Sigmoid colon (tissue), 7 donors: ENCODE data around the gene UBE2R2. TPM values are rescaled to one million over a fixed set of nuclear protein-coding genes. Genes with fewer than 3 reads are reported as not detected.
"Not testable (repeated sequence)": the region's sequence is repeated elsewhere in the genome, so short reads cannot be mapped to it uniquely, and the experiment has no call there.

Experiments used
- DNase-seq: peaks from one replicate; pipeline ENCODE4 v3.0.0-alpha.2; 2019
- H3K27ac ChIP-seq, 4 donors: fragments of 200-600 bp; sonication (generic); one replicate each; pipeline ENCODE4 v1.5.1; 2016 to 2019; ENCODE audit warnings: mild to moderate bottlenecking in 1 of 4
- H3K27me3 ChIP-seq, 3 donors: fragments of 200-600 bp; sonication (generic); one replicate each; pipeline ENCODE4 v1.5.1; 2019; ENCODE audit warnings: mild to moderate bottlenecking in 1 of 3
- H3K36me3 ChIP-seq, 4 donors: fragments of 200-600 bp; sonication (generic); one replicate each; pipeline ENCODE4 v1.5.1; 2016 to 2019
- H3K4me1 ChIP-seq, 4 donors: fragments of 200-600 bp; sonication (generic); one replicate each; pipeline ENCODE4 v1.5.1; 2017 to 2019
- H3K4me3 ChIP-seq, 4 donors: fragments of 200-600 bp; sonication (generic); one replicate each; pipeline ENCODE4 v1.5.1; 2017 to 2019; ENCODE audit warnings: mild to moderate bottlenecking in 2 of 4, moderate library complexity in 1 of 4
- H3K9me3 ChIP-seq, 4 donors: fragments of 200-600 bp in 3 of 4; sonication (generic) in 3 of 4; one replicate each; pipeline versions ENCODE4 v1.5.1 to v1.6.1; 2013 to 2019
- EP300 ChIP-seq, 4 donors: sonication (generic); formaldehyde crosslinking; IDR thresholded peaks; one replicate each; pipeline ENCODE4 v1.6.1; 2017; ENCODE audit warnings: antibody characterized with exemption in 4 of 4
- POLR2A ChIP-seq, 2 donors: fragments of 450-650 bp; IDR thresholded peaks; one replicate each; pipeline ENCODE4 v1.6.1; 2016; ENCODE audit warnings: antibody characterized with exemption in 2 of 2, mild to moderate bottlenecking in 2 of 2, moderate library complexity in 2 of 2
- POLR2AphosphoS5 ChIP-seq, 4 donors: sonication (generic); formaldehyde crosslinking; IDR thresholded peaks; one replicate each; pipeline ENCODE4 v1.6.1; 2017; ENCODE audit warnings: antibody characterized with exemption in 4 of 4
- WGBS, 2 donors: extraction: QIAGEN DNeasy Blood & Tissue Kit; methylation state at CpG; one replicate each; pipeline ENCODE4 v1.1.7; 2013; 5-methylcytosine and 5-hydroxymethylcytosine counted together
- intact Hi-C: fragments of 100-400 bp; cut with DNase I; formaldehyde crosslinking; loops from one replicate; pipeline ENCODE4 v1.15.1; 2023
- polyA plus RNA-seq, 3 donors: library from polyadenylated mRNA; stranded (reverse); fragments of 200-250 nt; gene quantifications; one replicate each; pipeline ENCODE4 v1.2.3, GENCODE V29; 2013
- total RNA-seq, 4 donors: library from RNA; depleted of rRNA; stranded (reverse); fragments of >200 nt; gene quantifications; one replicate each; pipeline ENCODE4 v1.1.0, GENCODE V29; 2016
- TF ChIP-seq, protein P1 (sequence below), 4 experiments: fragments of 450-650 bp in 3 of 4; fragments of 200-600 bp in 1 of 4; IDR thresholded peaks; one replicate each; pipeline ENCODE4 v1.5.1; 2016 to 2019; ENCODE audit warnings: antibody characterized with exemption in 4 of 4, mild to moderate bottlenecking in 3 of 4, moderate library complexity in 2 of 4
- donor health status: healthy with polysubstance abuse.
- donor health status: Bipolar disorder and iron deficiency.
- donor health status: healthy.

The UBE2R2 gene, protein sequence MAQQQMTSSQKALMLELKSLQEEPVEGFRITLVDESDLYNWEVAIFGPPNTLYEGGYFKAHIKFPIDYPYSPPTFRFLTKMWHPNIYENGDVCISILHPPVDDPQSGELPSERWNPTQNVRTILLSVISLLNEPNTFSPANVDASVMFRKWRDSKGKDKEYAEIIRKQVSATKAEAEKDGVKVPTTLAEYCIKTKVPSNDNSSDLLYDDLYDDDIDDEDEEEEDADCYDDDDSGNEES
- 10 to 100 TPM; 24.4 to 32.4 (median 25.7) TPM for total RNA-seq
- polyA plus RNA-seq = 10 to 100 TPM; 23.2 to 30.6 (median 25.4) TPM

DNA sequence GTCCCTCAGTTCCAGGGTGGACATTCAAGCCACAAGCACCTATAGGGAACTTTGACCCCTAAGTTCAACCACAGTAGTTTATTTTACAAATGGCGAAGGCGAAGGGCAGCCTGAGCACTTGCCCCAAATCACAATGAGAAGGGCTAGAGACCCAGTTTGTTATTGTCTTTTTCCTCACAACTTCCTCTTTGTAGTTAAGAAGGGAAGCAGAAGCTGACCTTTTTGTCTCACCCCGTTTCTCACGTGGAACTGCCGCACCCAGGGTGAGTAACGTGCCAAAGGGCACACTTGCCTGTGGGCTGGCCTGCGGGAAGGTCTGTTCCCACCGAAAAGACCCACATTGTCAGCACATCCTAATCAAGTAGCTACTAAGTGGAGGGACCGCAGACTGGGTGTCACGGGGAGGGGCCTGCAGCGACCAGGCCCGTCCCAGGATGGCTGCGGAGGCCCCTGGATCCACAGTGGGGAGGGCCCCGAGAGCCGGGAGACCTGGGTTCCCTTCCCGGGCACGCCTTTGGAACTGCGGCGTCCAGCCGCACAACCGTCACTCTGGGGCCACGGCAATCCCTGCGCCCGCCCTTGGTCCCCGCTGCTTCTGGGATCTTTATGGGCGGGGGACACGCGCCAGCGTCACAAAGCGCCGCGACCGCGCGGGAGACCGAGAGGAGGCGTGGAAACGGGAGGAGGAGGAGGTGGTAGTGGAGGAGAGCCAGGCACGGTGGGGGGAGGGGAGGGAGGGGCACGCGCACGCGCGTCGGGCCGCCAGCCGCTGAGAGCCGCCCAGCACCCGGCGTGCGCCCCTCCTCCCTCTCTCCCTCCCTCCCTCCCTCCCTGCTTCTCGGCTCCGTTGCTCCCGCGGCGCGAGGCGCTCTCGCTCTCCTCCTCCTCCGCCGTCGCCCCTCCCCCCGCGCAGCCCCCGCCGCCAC, at the start of gene UBE2R2:
UBE2R2 (plus strand) TSS at position 834 of the 926 bp plus-strand sequence. CDS start 598 bp downstream, outside the sequence.
- DNase-seq = peak; percentile 95
- no peaks in the 10 kb centered on the region for H3K9me3 ChIP-seq
- H3K4me3 ChIP-seq = peak within 1 kb of the TSS; percentile 96 to 97 (median 96)
- H3K27me3 ChIP-seq = no peaks in the 10 kb centered on the region
- peaks cover 0 to 60% (median 54%) of the 10 kb centered on the region in 4 donors for H3K4me1 ChIP-seq
- intact Hi-C loops = loop anchor here (10.0 kb wide), 3 partner anchors 228 to 558 kb away; partner anchors contain the start of genes MYORG and UBAP2
- H3K36me3 ChIP-seq = no peaks in the 10 kb centered on the region
- TF ChIP-seq EP300 (IDR thresholded peaks at IDR 0.05) (no peak), POLR2AphosphoS5 (IDR thresholded peaks at IDR 0.05) (peak; percentile 72 to 91 (median 84)), POLR2A (IDR thresholded peaks at IDR 0.05) (peak; percentile 57 to 76)
- TF ChIP-seq, protein P1, sequence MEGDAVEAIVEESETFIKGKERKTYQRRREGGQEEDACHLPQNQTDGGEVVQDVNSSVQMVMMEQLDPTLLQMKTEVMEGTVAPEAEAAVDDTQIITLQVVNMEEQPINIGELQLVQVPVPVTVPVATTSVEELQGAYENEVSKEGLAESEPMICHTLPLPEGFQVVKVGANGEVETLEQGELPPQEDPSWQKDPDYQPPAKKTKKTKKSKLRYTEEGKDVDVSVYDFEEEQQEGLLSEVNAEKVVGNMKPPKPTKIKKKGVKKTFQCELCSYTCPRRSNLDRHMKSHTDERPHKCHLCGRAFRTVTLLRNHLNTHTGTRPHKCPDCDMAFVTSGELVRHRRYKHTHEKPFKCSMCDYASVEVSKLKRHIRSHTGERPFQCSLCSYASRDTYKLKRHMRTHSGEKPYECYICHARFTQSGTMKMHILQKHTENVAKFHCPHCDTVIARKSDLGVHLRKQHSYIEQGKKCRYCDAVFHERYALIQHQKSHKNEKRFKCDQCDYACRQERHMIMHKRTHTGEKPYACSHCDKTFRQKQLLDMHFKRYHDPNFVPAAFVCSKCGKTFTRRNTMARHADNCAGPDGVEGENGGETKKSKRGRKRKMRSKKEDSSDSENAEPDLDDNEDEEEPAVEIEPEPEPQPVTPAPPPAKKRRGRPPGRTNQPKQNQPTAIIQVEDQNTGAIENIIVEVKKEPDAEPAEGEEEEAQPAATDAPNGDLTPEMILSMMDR (IDR thresholded peaks at IDR 0.05) = no peak
- WGBS, 2 donors = 1% methylated on average over 65 to 66 of the region's 66 CpGs
- H3K27ac ChIP-seq = peak within 1 kb of the TSS; percentile 96 to 99 (median 98)

DNA sequence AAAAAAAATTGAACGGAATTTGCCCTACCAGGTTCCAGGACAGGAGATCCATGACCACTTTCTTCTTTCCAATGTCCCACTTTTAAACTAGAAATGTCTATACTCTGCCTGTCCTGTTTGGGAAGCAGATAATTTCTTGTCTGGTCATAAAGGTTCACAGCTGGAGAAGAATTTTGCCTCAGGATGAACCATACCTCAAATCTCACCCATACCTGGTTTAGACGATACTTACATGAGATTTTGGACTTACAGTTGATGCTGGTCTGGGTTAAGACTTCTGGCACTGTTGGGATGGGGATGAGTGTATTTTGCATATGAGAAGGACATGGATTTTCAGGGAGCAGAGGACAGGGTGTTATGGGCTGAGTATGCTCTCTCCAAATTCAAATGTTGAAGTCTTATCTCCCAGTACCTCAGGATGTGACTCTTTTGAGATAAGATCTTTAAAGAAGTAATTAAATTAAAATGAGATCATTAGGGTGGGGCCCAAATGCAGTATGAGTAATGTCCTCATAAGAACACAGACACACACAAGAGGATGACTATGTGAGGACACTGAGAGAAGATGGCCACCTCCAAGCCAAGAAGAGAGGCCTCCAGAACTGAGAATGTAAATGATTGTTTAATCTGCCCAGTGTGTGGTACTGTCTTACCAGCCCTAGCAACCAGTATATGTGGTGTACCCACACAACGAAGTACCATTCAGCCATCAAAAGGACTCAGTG, 46.6 kb upstream of the UBE2R2 start:
- H3K27ac ChIP-seq, H3K4me3 ChIP-seq, intact Hi-C loops, H3K27me3 ChIP-seq, DNase-seq, H3K4me1 ChIP-seq, H3K36me3 ChIP-seq, H3K9me3 ChIP-seq: not testable (repeated sequence)
- 87 to 90% methylated on average over 3 of the region's 3 CpGs for WGBS, 2 donors

DNA sequence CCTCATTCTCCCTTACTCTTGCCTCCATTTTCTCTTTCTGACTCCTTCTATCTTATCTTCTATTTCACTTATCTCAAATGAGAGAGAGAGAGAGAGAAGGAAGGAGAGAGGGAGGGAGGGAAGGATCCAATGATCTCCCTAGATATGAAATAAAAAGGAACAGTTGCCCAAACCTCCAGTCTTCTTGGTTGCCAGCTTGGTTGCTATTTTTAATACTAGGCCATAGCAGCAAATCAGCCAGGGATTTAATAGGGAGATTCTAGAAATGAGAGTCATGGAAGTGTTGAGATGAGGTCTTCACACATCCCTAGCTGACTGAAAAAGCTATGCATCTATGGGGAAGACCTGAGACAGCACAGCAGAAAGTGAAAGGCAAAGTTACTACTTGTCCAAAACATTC, 43.8 kb upstream of the UBE2R2 start:
- H3K9me3 ChIP-seq, H3K27ac ChIP-seq, intact Hi-C loops, H3K4me3 ChIP-seq, H3K27me3 ChIP-seq, H3K36me3 ChIP-seq, DNase-seq, H3K4me1 ChIP-seq: not testable (repeated sequence)

DNA sequence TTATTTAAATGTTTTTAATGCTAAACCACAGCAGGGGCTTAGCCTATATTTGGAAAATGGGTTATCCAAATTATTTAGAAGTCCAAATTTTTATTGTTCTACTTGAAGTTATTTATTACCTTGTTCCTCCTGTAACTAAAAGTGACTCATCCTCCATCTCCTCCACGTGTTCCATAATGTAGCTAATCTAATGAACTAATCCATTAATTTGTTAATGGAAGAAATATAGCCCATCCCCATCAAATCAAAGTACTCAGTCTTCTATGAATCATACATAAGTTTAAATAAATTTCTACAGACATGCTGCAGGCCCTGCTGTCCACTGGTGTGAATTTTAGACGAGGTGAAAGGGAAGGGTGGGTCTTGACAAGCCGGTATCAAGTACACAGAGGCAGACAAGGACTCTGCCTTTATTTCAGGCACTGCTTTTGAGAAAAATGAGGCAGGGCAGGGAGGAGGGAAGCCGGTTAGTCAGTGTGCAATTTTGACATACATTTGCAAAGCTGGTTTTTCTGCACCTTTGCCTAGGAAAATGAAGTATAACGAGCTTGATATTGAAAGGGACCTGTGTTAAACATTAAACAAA, 42.8 kb upstream of the UBE2R2 start:
- DNase-seq, H3K9me3 ChIP-seq, H3K27ac ChIP-seq, H3K4me1 ChIP-seq, H3K4me3 ChIP-seq, H3K27me3 ChIP-seq, intact Hi-C loops, H3K36me3 ChIP-seq: not testable (repeated sequence)
- WGBS, 2 donors = 13 to 60% methylated on average over 5 of the region's 5 CpGs

DNA sequence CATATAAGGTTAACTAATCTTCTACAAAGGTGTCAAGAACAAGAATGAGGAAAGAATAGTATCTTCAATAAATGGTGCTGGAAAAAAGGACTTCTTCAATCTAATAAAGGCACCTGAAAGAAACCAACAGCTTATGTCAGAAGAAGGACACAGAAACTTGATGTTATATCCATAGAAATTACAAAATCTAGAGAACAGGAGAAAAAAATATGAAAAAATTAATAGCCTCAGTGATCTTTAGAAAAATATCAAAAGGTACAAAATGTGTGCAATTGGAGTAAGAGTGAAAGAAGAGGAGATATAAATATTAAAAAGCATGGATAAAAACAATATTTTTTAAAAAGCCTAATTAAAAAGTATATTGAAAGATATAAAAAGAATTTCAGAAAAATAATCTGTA, 40.4 kb upstream of the UBE2R2 start:
- H3K27ac ChIP-seq = no peak overlapping the region
- TF ChIP-seq, protein P1 (IDR thresholded peaks at IDR 0.05) = no peak
- TF ChIP-seq POLR2A (IDR thresholded peaks at IDR 0.05) (no peak), EP300 (IDR thresholded peaks at IDR 0.05) (no peak), POLR2AphosphoS5 (IDR thresholded peaks at IDR 0.05) (no peak)
- no peaks in the 10 kb centered on the region for H3K27me3 ChIP-seq
- intact Hi-C loops = no loop called here
- H3K36me3 ChIP-seq = no peaks in the 10 kb centered on the region
- no peaks in the 10 kb centered on the region for H3K9me3 ChIP-seq
- no peak overlapping the region for H3K4me3 ChIP-seq
- H3K4me1 ChIP-seq = no peaks in the 10 kb centered on the region
- no peak for DNase-seq
